GM12891 (cell line): ENCODE data around the gene HIPK2.

Source experiments
- POLR2A ChIP-seq: IDR thresholded peaks from 2 replicates; pipeline ENCODE4 v1.6.1; 2011; ENCODE audit warnings: low read depth, low read length, control low read depth
- POLR2AphosphoS5 ChIP-seq: IDR thresholded peaks from 2 replicates; pipeline ENCODE4 v1.6.1; 2011; ENCODE audit warnings: low read depth, low read length, control low read depth
- TAF1 ChIP-seq: IDR thresholded peaks from 2 replicates; pipeline ENCODE4 v1.6.1; 2011; ENCODE audit warnings: low read depth, low read length, control low read depth

GRCh38 chr7:139646566-139646965 is 131.2 kb downstream of the HIPK2 start:
- no peak for TF ChIP-seq POLR2A
- no peak for TF ChIP-seq POLR2AphosphoS5
- TF ChIP-seq TAF1: no peak
